IPS-NIHi7 (cell line): Measurements from ENCODE around the gene GMDS.

Source experiments
- DNase-seq: peaks from one replicate; pipeline ENCODE4 v3.0.0; 2012; ENCODE audit warnings: mixed read lengths; ENCODE audit errors: extremely low spot score

The GMDS gene

GRCh38 chr6:2178125-2178524, 67.3 kb downstream of the GMDS start:
- no peak for DNase-seq

- DNase-seq: no peak
Observed at GRCh38 chr6:2175825-2176224, 69.6 kb downstream of the GMDS start.

- DNase-seq: no peak
Observed at GRCh38 chr6:2173203-2173961, 72.0 kb downstream of the GMDS start.

GRCh38 chr6:2171728-2172127, 73.7 kb downstream of the GMDS start:
- DNase-seq: no peak

- DNase-seq: no peak
Observed at GRCh38 chr6:2168480-2168879, 76.9 kb downstream of the GMDS start.

GRCh38 chr6:2166717-2167116, 78.7 kb downstream of the GMDS start:
- DNase-seq: no peak

GRCh38 chr6:2165286-2165685, 80.1 kb downstream of the GMDS start:
- DNase-seq: no peak

GRCh38 chr6:2164481-2164880, 80.9 kb downstream of the GMDS start:
- no peak for DNase-seq

- DNase-seq: no peak
Observed at GRCh38 chr6:2162079-2162445, 83.3 kb downstream of the GMDS start.

GRCh38 chr6:2158596-2159271, 86.7 kb downstream of the GMDS start:
- peak; percentile 93 for DNase-seq

- DNase-seq: no peak
Observed at GRCh38 chr6:2157441-2158127, 87.8 kb downstream of the GMDS start.

GRCh38 chr6:2155206-2155605, 90.2 kb downstream of the GMDS start:
- DNase-seq: no peak

GRCh38 chr6:2149361-2150006, 95.9 kb downstream of the GMDS start:
- no peak for DNase-seq

- DNase-seq: no peak
Observed at GRCh38 chr6:2148748-2149147, 96.7 kb downstream of the GMDS start.

GRCh38 chr6:2147766-2148448, 97.5 kb downstream of the GMDS start:
- DNase-seq: no peak

GRCh38 chr6:2147261-2147660, 98.1 kb downstream of the GMDS start:
- no peak for DNase-seq

- no peak for DNase-seq
Observed at GRCh38 chr6:2144210-2144609, 101.2 kb downstream of the GMDS start.

- DNase-seq: no peak
Observed at GRCh38 chr6:2141644-2142290, 103.6 kb downstream of the GMDS start.

GRCh38 chr6:2140438-2141128, 104.8 kb downstream of the GMDS start:
- DNase-seq: peak; percentile 22

GRCh38 chr6:2135401-2135800, 110.0 kb downstream of the GMDS start:
- no peak for DNase-seq

GRCh38 chr6:2134554-2134953, 110.9 kb downstream of the GMDS start:
- DNase-seq: no peak
